K562 (cell line): Measurements from ENCODE around the gene PODXL. TPM values are rescaled to one million over a fixed set of nuclear protein-coding genes. Genes with fewer than 3 reads are reported as not detected.

Experiments
- ESRRA ChIP-seq: fragments of 450-650 bp; IDR thresholded peaks from 2 replicates; pipeline ENCODE4 v1.6.1; 2014; ENCODE audit warnings: low read depth, mild to moderate bottlenecking, moderate library complexity, borderline replicate concordance
- FOXJ3 ChIP-seq: sonication (generic); formaldehyde crosslinking; IDR thresholded peaks from 2 replicates; pipeline ENCODE4 v1.4.0; 2020; ENCODE audit warnings: mild to moderate bottlenecking, missing genetic modification reagents
- JUN ChIP-seq, 2 experiments: sonication (generic) in 1 of 2; formaldehyde crosslinking in 1 of 2; IDR thresholded peaks; 2 replicates each; pipeline versions ENCODE4 v1.6.1 to v1.8.0; 2012 to 2022; ENCODE audit warnings: borderline replicate concordance in 2 of 2, mild to moderate bottlenecking in 2 of 2, improper control_type of control experiment in 1 of 2, low read depth in 1 of 2, low read length in 1 of 2, missing genetic modification reagents in 1 of 2
- KAT8 ChIP-seq: fragments of 450-650 bp; IDR thresholded peaks from 2 replicates; pipeline ENCODE4 v1.6.1; 2016; ENCODE audit warnings: low read depth, mild to moderate bottlenecking
- RBFOX2 ChIP-seq: fragments of 200-400 bp; formaldehyde crosslinking; IDR thresholded peaks from 2 replicates; pipeline ENCODE4 v1.6.1; 2017; ENCODE audit warnings: low read depth, mild to moderate bottlenecking, low read length, moderate library complexity
- TAF1 ChIP-seq: IDR thresholded peaks from 2 replicates; pipeline ENCODE4 v1.6.1; 2011; ENCODE audit warnings: mild to moderate bottlenecking, low read length, moderate library complexity; ENCODE audit not compliant: insufficient read depth, control insufficient read depth, severe bottlenecking; ENCODE audit errors: extremely low read depth
- TEAD2 ChIP-seq: fragments of 450-650 bp; IDR thresholded peaks from 2 replicates; pipeline ENCODE4 v1.6.1; 2016; ENCODE audit warnings: missing genetic modification characterization, control low read depth, missing compliant biosample characterization
- ZBED1 ChIP-seq: IDR thresholded peaks from 2 replicates; pipeline ENCODE4 v1.6.1; 2014
- ZBTB40 ChIP-seq, 2 experiments: fragments of 450-650 bp in 1 of 2; sonication (generic) in 1 of 2; formaldehyde crosslinking in 1 of 2; IDR thresholded peaks; 2 replicates each; pipeline versions ENCODE4 v1.7.1 to v1.9.0; 2016 to 2022; ENCODE audit warnings: inconsistent platforms in 1 of 2, mild to moderate bottlenecking in 1 of 2, missing genetic modification reagents in 1 of 2
- ZBTB5 ChIP-seq: fragments of 450-650 bp; IDR thresholded peaks from 2 replicates; pipeline ENCODE4 v1.6.1; 2017; ENCODE audit warnings: antibody characterized with exemption
- ZNF395 ChIP-seq: fragments of 200-800 bp; sonication (Bioruptor generic); IDR thresholded peaks from 2 replicates; pipeline ENCODE4 v1.6.1; 2017; ENCODE audit warnings: missing genetic modification characterization, missing compliant biosample characterization
- polyA plus RNA-seq, 8 experiments: library from polyadenylated mRNA; depleted of rRNA in 4 of 8; stranded (reverse) in 5 of 8; unstranded in 3 of 8; fragments of >200 nt; fragmentation: Nextera tagmentation in 2 of 8; fragmentation: Illumina TruSeq in 1 of 8; extraction: Ambion mirVana in 2 of 8; extraction: Trizol in 1 of 8; gene quantifications; 2 replicates each; pipeline versions ENCODE4 v1.2.1 to v1.2.3, GENCODE V29; 2011 to 2014; ENCODE audit warnings: inconsistent platforms in 1 of 8, missing spikeins in 1 of 8
- total RNA-seq, 7 experiments: library from RNA; depleted of rRNA in 6 of 7; stranded (reverse); fragments of >200 nt in 6 of 7; fragmentation: Illumina TruSeq in 2 of 7; extraction: Trizol in 2 of 7; gene quantifications; 2 replicates each; pipeline versions ENCODE4 v1.2.1 to v1.2.3, GENCODE V29; 2011 to 2021; ENCODE audit warnings: low replicate concordance in 1 of 7

Gene PODXL
- total and polyA plus RNA-seq, 9 of the 15 experiments (the other 6 are each of a cell fraction or from before 2014, with no cell fraction given) = 0.01 to 0.73 (median 0.07) TPM

GRCh38 chr7:131603932-131604331 is 47.5 kb upstream of the PODXL start (continued):
- TF ChIP-seq ZBTB40 (IDR thresholded peaks at IDR 0.05) = no peak
- no peak for TF ChIP-seq ZBTB40 (CRISPR knock-in tag; IDR thresholded peaks at IDR 0.05)
- no peak for TF ChIP-seq FOXJ3 (CRISPR knock-in tag)
- no peak for TF ChIP-seq RBFOX2
- no peak for TF ChIP-seq JUN (IDR thresholded peaks at IDR 0.05; ENCODE audit: borderline replicate concordance, low read depth, low read length)
- TF ChIP-seq JUN (CRISPR knock-in tag; IDR thresholded peaks at IDR 0.05; ENCODE audit: borderline replicate concordance) = no peak
- peak; percentile 27; the same call in 1 of the 2 replicates for TF ChIP-seq ZNF395 (CRISPR knock-in tag)
- TF ChIP-seq TAF1 = no peak
- TF ChIP-seq ESRRA = no peak
- TF ChIP-seq KAT8 = no peak
- no peak for TF ChIP-seq TEAD2 (tag)
- TF ChIP-seq ZBED1 = no peak
- no peak for TF ChIP-seq ZBTB5
